Measurements from ENCODE around the gene GPR4.

GPR4 gene

DNA sequence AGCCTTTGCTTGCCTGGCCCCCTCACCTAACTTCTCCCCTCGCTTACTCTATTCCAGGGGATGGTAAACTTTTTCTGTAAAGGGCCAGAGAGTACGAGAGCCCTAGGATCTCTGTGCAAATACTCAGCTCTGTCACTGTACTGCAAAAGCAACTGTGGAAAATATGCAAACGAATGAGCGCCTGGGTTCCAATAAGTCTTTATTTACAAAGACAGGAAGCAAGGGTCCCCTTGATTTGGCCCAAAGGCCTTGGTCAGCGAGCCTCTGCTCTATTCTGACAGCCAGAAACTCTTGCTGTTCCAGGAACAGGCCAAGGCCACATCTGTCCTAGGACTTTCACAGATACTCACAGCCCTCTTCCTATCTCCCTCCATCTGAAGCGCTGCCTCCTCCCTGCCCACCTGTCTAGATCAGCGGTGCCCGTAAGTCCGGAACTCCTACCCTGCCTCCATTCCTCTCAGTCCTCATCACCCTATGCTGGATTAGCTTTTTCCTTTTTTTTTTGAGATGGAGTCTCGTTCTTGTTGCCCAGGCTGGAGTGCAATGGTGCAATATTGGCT, 54.7 kb downstream of the GPR4 start:
- no peaks in the 10 kb centered on the region for H3K9me3 Mint-ChIP-seq
- H3K4me3 Mint-ChIP-seq = no peak overlapping the region
- peaks cover 7% of the 10 kb centered on the region for H3K27me3 Mint-ChIP-seq (ENCODE audit: low read depth, poor library complexity)
- peak overlapping the region; percentile 46 for H3K27ac Mint-ChIP-seq
- TF ChIP-seq, protein P1, sequence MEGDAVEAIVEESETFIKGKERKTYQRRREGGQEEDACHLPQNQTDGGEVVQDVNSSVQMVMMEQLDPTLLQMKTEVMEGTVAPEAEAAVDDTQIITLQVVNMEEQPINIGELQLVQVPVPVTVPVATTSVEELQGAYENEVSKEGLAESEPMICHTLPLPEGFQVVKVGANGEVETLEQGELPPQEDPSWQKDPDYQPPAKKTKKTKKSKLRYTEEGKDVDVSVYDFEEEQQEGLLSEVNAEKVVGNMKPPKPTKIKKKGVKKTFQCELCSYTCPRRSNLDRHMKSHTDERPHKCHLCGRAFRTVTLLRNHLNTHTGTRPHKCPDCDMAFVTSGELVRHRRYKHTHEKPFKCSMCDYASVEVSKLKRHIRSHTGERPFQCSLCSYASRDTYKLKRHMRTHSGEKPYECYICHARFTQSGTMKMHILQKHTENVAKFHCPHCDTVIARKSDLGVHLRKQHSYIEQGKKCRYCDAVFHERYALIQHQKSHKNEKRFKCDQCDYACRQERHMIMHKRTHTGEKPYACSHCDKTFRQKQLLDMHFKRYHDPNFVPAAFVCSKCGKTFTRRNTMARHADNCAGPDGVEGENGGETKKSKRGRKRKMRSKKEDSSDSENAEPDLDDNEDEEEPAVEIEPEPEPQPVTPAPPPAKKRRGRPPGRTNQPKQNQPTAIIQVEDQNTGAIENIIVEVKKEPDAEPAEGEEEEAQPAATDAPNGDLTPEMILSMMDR (IDR thresholded peaks at IDR 0.05) = no peak
- peaks cover 8% of the 10 kb centered on the region for H3K36me3 Mint-ChIP-seq (ENCODE audit: low read depth)
- DNase-seq = no peak
- peaks cover 11% of the 10 kb centered on the region for H3K4me1 Mint-ChIP-seq

DNA sequence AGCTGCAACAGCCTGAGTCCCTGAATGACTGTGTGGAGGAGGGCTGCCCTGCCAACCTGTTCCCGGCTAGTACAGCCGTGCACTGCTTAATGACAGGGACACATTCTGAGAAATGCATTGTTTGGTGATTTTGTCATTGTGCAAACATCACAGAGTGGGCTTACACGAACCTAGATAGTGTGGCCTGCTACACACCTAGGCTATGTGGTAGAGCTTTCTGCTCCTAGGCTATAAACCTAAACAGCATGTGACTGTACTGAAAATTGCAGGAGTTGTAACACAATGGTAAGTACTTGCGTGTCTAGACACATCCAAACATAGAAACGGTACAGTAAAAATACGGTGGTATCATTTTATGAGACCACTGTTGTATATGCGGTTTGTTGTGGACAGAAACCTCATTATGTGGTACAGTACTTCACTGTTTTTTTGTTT, 59.8 kb downstream of the GPR4 start:
- Mint-ChIP-seq H3K4me3 (no peak overlapping the region), H3K27ac (no peak overlapping the region), H3K27me3 (ENCODE audit: low read depth, poor library complexity) (peaks cover 12% of the 10 kb centered on the region), H3K36me3 (ENCODE audit: low read depth) (no peaks in the 10 kb centered on the region), H3K4me1 (peaks cover 5% of the 10 kb centered on the region), H3K9me3 (no peaks in the 10 kb centered on the region)
- DNase-seq = no peak
- TF ChIP-seq, protein P1 (IDR thresholded peaks at IDR 0.05) = no peak

Data from nephron progenitor cell (in vitro differentiated cells).